Measurements from ENCODE around the gene SAYSD1. TPM values are rescaled to one million over a fixed set of nuclear protein-coding genes. Genes with fewer than 3 reads are reported as not detected.

SAYSD1 gene
- polyA plus RNA-seq, 3 donors: 20.4 to 22.2 (median 21.8) TPM

- no peak for DNase-seq (ENCODE audit: low read depth in 3 of 3, low spot score in 2 of 3)
Observed at GRCh38 chr6:39059496-39060310, 55.3 kb downstream of the SAYSD1 start.

DNA sequence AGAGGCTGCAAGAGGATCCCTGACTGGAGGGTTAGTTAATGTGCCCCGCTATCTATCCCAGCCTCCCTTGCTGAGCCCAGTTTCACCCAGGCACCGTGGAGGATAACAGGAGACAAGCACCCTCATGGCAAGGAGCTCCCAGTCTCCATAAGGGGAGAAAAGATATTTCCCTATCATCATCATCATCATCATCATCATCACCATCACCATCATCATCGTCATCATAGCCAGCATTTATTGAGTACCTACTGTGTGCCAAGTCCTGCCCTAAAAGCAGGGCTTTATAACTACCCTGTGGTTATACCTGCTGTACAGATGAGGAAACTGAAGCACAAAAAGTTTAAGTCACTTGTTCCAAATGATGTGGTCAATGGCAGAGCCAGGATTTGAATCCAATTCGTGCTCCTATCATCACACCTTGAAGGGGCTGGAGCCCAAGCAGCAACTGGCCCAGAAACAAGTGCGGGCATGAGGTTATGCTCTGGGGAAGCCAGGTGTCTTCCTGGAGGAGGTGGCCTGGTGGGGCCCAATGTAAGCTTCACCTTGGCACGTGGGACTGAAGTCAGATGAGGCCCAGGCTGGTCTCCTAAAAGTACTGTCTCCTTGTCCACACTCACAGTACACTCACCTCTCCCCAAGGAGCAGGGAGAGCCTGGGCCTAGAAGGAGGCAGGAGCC, 56.4 kb downstream of the SAYSD1 start:
- no peak for DNase-seq (ENCODE audit: low read depth in 3 of 3, low spot score in 2 of 3)

DNA sequence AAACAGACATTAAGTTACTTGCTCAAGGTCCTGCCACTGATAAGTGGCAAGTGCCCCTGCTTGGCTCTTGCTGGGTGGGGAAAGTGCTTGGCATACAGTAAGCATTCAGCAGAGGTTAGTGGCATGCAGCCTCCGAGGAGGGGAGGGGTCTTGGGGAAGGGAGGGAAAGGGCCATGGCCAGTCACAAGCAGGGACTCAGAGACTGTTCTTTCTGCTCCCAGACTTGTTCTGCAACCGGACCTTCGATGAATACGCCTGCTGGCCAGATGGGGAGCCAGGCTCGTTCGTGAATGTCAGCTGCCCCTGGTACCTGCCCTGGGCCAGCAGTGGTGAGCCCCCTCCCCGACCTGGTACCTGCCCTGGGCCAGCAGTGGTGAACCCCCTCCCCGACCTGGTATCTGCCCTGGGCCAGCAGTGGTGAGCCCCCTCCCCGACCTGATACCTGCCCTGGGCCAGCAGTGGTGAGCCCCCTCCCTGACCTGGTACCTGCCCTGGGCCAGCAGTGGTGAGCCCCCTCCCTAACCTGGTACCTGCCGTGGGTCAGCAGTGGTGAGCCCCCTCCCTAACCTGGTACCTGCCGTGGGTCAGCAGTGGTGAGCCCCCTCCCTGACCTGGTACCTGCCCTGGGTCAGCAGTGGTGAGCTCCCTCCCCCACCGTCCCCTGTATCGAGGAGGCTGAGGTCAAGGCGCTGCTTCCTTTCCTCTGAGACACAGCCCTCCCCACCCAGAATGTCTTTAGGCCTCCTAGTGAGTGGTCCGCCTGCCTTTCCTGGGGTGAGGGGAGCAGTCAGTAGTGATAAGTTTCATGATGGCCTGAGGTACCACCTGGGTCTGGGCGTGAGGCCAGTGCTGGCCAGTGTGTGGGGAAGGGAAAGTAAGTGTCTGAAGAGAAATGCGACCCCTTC, 57.5 kb downstream of the SAYSD1 start:
- no peak for DNase-seq (ENCODE audit: low read depth in 3 of 3, low spot score in 2 of 3)

- no peak for DNase-seq (ENCODE audit: low read depth in 3 of 3, low spot score in 2 of 3)
Observed at GRCh38 chr6:39056681-39057080, 58.3 kb downstream of the SAYSD1 start.

- DNase-seq (ENCODE audit: low read depth in 3 of 3, low spot score in 2 of 3): no peak
Observed at GRCh38 chr6:39056191-39056590, 58.8 kb downstream of the SAYSD1 start.

DNA sequence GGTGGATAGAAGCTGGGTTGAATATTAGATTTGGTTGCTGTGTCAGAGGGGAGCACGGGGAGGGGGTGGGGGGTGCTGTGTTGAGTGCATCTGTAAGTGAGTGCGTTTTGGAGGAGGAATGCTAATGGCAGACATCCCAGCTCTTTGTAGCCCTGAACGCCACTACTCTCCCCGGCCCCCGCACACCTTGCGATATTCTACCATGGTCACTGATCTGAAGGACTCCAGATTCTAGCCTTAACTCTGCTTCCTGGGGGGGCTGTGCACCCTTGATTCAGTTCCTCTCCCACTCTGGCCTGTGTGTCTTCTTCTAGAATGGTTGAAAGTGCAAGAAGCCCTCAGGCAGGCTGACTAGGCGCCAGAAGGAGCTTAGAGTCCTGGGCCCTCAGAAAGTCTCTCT, 59.3 kb downstream of the SAYSD1 start:
- DNase-seq (ENCODE audit: low read depth in 3 of 3, low spot score in 2 of 3): no peak

- DNase-seq (ENCODE audit: low read depth in 3 of 3, low spot score in 2 of 3): no peak
Observed at GRCh38 chr6:39054577-39055142, 60.3 kb downstream of the SAYSD1 start.

Other genes with a start within 250 kb of the SAYSD1 start
- under 1 TPM; 0.65 to 0.75 (median 0.71) TPM for gene GLP1R, start 66.4 kb downstream of the SAYSD1 start, polyA plus RNA-seq (ENCODE audit: insufficient read length in 3 of 3)
- 10 to 100 TPM in 1 of 3 donors, 1 to 10 TPM in 2; 9.0 to 11.9 (median 9.3) TPM for gene KCNK5, start 114.3 kb upstream of the SAYSD1 start, polyA plus RNA-seq (ENCODE audit: insufficient read length in 3 of 3)
- gene KCNK17, start 199.2 kb upstream of the SAYSD1 start, polyA plus RNA-seq (ENCODE audit: insufficient read length in 3 of 3): under 1 TPM; 0.12 to 0.14 (median 0.12) TPM
- not detected for gene KCNK16, start 207.5 kb upstream of the SAYSD1 start, polyA plus RNA-seq (ENCODE audit: insufficient read length in 3 of 3)